Measurements from ENCODE around the gene NFASC.

Gene NFASC

DNA sequence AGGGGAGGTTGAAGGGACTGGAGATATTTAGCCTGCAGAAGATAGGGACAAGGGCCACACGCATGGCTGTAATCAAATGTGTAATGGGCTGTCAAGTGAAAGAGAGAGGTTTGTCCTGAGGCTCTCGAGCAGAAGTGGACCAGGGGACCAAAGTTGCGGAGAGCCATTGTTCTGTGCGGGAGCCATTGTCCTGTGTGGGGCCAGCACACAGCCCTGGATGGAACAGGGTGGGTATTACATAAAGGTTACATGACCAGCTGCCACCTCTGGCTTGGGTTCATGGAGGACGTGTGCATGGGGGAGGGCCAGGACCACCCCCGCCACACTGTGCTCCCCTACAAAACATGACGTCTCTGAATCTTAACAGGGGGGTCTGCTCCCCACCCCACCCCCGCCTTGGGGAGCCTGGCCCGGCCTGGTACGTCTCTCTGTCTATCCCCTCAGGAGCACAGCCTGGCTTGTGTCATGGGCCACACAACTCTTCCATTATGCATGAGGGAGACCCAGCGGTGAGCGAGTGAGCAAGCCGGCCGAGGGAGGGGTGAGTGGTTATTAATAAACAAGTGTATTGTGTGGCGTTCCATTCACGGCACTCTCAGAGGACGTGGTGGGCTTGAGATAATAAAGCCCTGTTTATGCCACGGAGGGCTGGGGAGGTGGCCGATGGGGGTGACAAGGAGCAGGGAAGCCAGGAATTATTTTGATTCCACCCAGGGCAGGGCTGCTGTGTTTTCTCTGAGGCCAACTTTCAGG is at the start of gene NFASC:
TSS of gene NFASC (plus strand) at position 703 of the 753 bp plus-strand sequence. CDS start 73,454 bp downstream, outside the sequence.
- H3K4me3 ChIP-seq (ENCODE audit: low read depth, low read length) = no peak within 1 kb of the TSS

GRCh38 chr1:204821476-204821875 is 49.2 kb upstream of the NFASC start:
- Histone ChIP-seq H3K9me3 (ENCODE audit: control insufficient read depth, insufficient read depth, low read depth, low read length) (no peaks in the 10 kb centered on the region), H3K4me1 (ENCODE audit: control insufficient read depth, insufficient read depth, low read length) (no peaks in the 10 kb centered on the region), H3K4me3 (ENCODE audit: low read depth, low read length) (no peak overlapping the region), H3K27ac (ENCODE audit: low read depth, low read length) (no peak overlapping the region), H3K27me3 (ENCODE audit: control insufficient read depth, insufficient read depth, low read length) (peaks cover 16% of the 10 kb centered on the region; the same call in 1 of the 2 replicates), H3K36me3 (ENCODE audit: control insufficient read depth, insufficient read depth, low read length) (no peaks in the 10 kb centered on the region), H3K9ac (ENCODE audit: low read length) (no peak overlapping the region)

More for the DNA sequence above, at the start of gene NFASC:
- Histone ChIP-seq H3K27me3 (ENCODE audit: control insufficient read depth, insufficient read depth, low read length) (no peaks in the 10 kb centered on the region), H3K36me3 (ENCODE audit: control insufficient read depth, insufficient read depth, low read length) (no peaks in the 10 kb centered on the region), H3K9ac (ENCODE audit: low read length) (no peak within 1 kb of the TSS), H3K9me3 (ENCODE audit: control insufficient read depth, insufficient read depth, low read depth, low read length) (no peaks in the 10 kb centered on the region), H3K4me1 (ENCODE audit: control insufficient read depth, insufficient read depth, low read length) (peaks cover 13% of the 10 kb centered on the region), H3K27ac (ENCODE audit: low read depth, low read length) (no peak within 1 kb of the TSS)

- H3K9ac ChIP-seq (ENCODE audit: low read length) = no peak overlapping the region
- no peak overlapping the region for H3K4me3 ChIP-seq (ENCODE audit: low read depth, low read length)
- H3K36me3 ChIP-seq (ENCODE audit: control insufficient read depth, insufficient read depth, low read length) = no peaks in the 10 kb centered on the region
- H3K27ac ChIP-seq (ENCODE audit: low read depth, low read length) = no peak overlapping the region
- no peaks in the 10 kb centered on the region for H3K9me3 ChIP-seq (ENCODE audit: control insufficient read depth, insufficient read depth, low read depth, low read length)
- H3K27me3 ChIP-seq (ENCODE audit: control insufficient read depth, insufficient read depth, low read length) = peaks cover 16% of the 10 kb centered on the region; the same call in 1 of the 2 replicates
- no peaks in the 10 kb centered on the region for H3K4me1 ChIP-seq (ENCODE audit: control insufficient read depth, insufficient read depth, low read length)
These were observed 48.7 kb upstream of the NFASC start for GRCh38 chr1:204821924-204822323.

- peaks cover 35% of the 10 kb centered on the region for H3K27me3 ChIP-seq (ENCODE audit: control insufficient read depth, insufficient read depth, low read length)
- no peak overlapping the region for H3K9ac ChIP-seq (ENCODE audit: low read length)
- no peak overlapping the region for H3K27ac ChIP-seq (ENCODE audit: low read depth, low read length)
- no peaks in the 10 kb centered on the region for H3K9me3 ChIP-seq (ENCODE audit: control insufficient read depth, insufficient read depth, low read depth, low read length)
- H3K4me1 ChIP-seq (ENCODE audit: control insufficient read depth, insufficient read depth, low read length) = peaks cover 13% of the 10 kb centered on the region
- H3K4me3 ChIP-seq (ENCODE audit: low read depth, low read length) = no peak overlapping the region
- H3K36me3 ChIP-seq (ENCODE audit: control insufficient read depth, insufficient read depth, low read length) = no peaks in the 10 kb centered on the region
These were observed 43.7 kb upstream of the NFASC start for GRCh38 chr1:204826970-204827369.

- Histone ChIP-seq H3K9ac (ENCODE audit: low read length) (no peak overlapping the region), H3K9me3 (ENCODE audit: control insufficient read depth, insufficient read depth, low read depth, low read length) (no peaks in the 10 kb centered on the region), H3K27ac (ENCODE audit: low read depth, low read length) (no peak overlapping the region), H3K4me1 (ENCODE audit: control insufficient read depth, insufficient read depth, low read length) (peaks cover 13% of the 10 kb centered on the region), H3K4me3 (ENCODE audit: low read depth, low read length) (peak overlapping the region; percentile 69), H3K36me3 (ENCODE audit: control insufficient read depth, insufficient read depth, low read length) (no peaks in the 10 kb centered on the region), H3K27me3 (ENCODE audit: control insufficient read depth, insufficient read depth, low read length) (peaks cover 36% of the 10 kb centered on the region)
These were observed 42.3 kb upstream of the NFASC start for GRCh38 chr1:204828352-204828850.

GRCh38 chr1:204829133-204829825 is 41.4 kb upstream of the NFASC start:
- H3K4me3 ChIP-seq (ENCODE audit: low read depth, low read length) = peak overlapping the region; percentile 69
- H3K27me3 ChIP-seq (ENCODE audit: control insufficient read depth, insufficient read depth, low read length) = peaks cover 34% of the 10 kb centered on the region
- H3K27ac ChIP-seq (ENCODE audit: low read depth, low read length) = no peak overlapping the region
- H3K4me1 ChIP-seq (ENCODE audit: control insufficient read depth, insufficient read depth, low read length) = peaks cover 17% of the 10 kb centered on the region
- no peak overlapping the region for H3K9ac ChIP-seq (ENCODE audit: low read length)
- H3K9me3 ChIP-seq (ENCODE audit: control insufficient read depth, insufficient read depth, low read depth, low read length) = no peaks in the 10 kb centered on the region
- no peaks in the 10 kb centered on the region for H3K36me3 ChIP-seq (ENCODE audit: control insufficient read depth, insufficient read depth, low read length)

DNA sequence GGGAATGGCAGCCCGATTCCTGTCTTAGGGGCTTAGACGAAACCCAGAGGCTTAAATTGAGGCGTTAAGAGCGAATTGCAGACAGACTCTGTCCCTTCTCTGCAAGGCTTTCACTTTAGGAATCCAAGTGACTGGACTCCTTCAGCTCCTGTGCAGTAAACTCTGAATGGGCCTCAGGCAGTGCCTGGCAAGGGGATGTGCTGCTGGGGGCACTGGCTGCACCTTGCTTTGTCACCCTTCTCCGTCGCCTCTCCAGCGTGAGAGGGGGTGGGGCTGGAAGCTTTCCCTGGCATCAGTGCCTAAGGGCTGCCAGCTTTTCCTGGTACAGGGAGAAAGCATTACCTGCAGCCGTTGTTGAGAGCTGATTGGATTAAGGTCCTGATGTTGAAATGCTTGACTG is 39.9 kb upstream of the NFASC start:
- Histone ChIP-seq H3K27me3 (ENCODE audit: control insufficient read depth, insufficient read depth, low read length) (peaks cover 23% of the 10 kb centered on the region), H3K4me1 (ENCODE audit: control insufficient read depth, insufficient read depth, low read length) (peaks cover 17% of the 10 kb centered on the region), H3K27ac (ENCODE audit: low read depth, low read length) (no peak overlapping the region), H3K9me3 (ENCODE audit: control insufficient read depth, insufficient read depth, low read depth, low read length) (no peaks in the 10 kb centered on the region), H3K4me3 (ENCODE audit: low read depth, low read length) (no peak overlapping the region), H3K9ac (ENCODE audit: low read length) (no peak overlapping the region), H3K36me3 (ENCODE audit: control insufficient read depth, insufficient read depth, low read length) (no peaks in the 10 kb centered on the region)

- Histone ChIP-seq H3K36me3 (ENCODE audit: control insufficient read depth, insufficient read depth, low read length) (no peaks in the 10 kb centered on the region), H3K9ac (ENCODE audit: low read length) (no peak overlapping the region), H3K27ac (ENCODE audit: low read depth, low read length) (no peak overlapping the region), H3K27me3 (ENCODE audit: control insufficient read depth, insufficient read depth, low read length) (peaks cover 23% of the 10 kb centered on the region), H3K9me3 (ENCODE audit: control insufficient read depth, insufficient read depth, low read depth, low read length) (no peaks in the 10 kb centered on the region), H3K4me3 (ENCODE audit: low read depth, low read length) (no peak overlapping the region), H3K4me1 (ENCODE audit: control insufficient read depth, insufficient read depth, low read length) (peaks cover 17% of the 10 kb centered on the region)
These were observed 39.5 kb upstream of the NFASC start for GRCh38 chr1:204831186-204831585.

GRCh38 chr1:204834336-204834735 is 36.3 kb upstream of the NFASC start:
- H3K27me3 ChIP-seq (ENCODE audit: control insufficient read depth, insufficient read depth, low read length) = peaks cover 9% of the 10 kb centered on the region; the same call in 1 of the 2 replicates
- no peaks in the 10 kb centered on the region for H3K36me3 ChIP-seq (ENCODE audit: control insufficient read depth, insufficient read depth, low read length)
- H3K27ac ChIP-seq (ENCODE audit: low read depth, low read length) = no peak overlapping the region

GRCh38 chr1:204834752-204835151 is 35.9 kb upstream of the NFASC start:
- no peaks in the 10 kb centered on the region for H3K36me3 ChIP-seq (ENCODE audit: control insufficient read depth, insufficient read depth, low read length)
- H3K4me3 ChIP-seq (ENCODE audit: low read depth, low read length) = no peak overlapping the region
- H3K9me3 ChIP-seq (ENCODE audit: control insufficient read depth, insufficient read depth, low read depth, low read length) = no peaks in the 10 kb centered on the region
- no peak overlapping the region for H3K27ac ChIP-seq (ENCODE audit: low read depth, low read length)
- peaks cover 5% of the 10 kb centered on the region; the same call in 1 of the 2 replicates for H3K27me3 ChIP-seq (ENCODE audit: control insufficient read depth, insufficient read depth, low read length)
- H3K9ac ChIP-seq (ENCODE audit: low read length) = no peak overlapping the region
- peaks cover 11% of the 10 kb centered on the region for H3K4me1 ChIP-seq (ENCODE audit: control insufficient read depth, insufficient read depth, low read length)

More at GRCh38 chr1:204834336-204834735, 36.3 kb upstream of the NFASC start:
- Histone ChIP-seq H3K4me3 (ENCODE audit: low read depth, low read length) (no peak overlapping the region), H3K9me3 (ENCODE audit: control insufficient read depth, insufficient read depth, low read depth, low read length) (no peaks in the 10 kb centered on the region), H3K9ac (ENCODE audit: low read length) (no peak overlapping the region), H3K4me1 (ENCODE audit: control insufficient read depth, insufficient read depth, low read length) (peaks cover 12% of the 10 kb centered on the region)

DNA sequence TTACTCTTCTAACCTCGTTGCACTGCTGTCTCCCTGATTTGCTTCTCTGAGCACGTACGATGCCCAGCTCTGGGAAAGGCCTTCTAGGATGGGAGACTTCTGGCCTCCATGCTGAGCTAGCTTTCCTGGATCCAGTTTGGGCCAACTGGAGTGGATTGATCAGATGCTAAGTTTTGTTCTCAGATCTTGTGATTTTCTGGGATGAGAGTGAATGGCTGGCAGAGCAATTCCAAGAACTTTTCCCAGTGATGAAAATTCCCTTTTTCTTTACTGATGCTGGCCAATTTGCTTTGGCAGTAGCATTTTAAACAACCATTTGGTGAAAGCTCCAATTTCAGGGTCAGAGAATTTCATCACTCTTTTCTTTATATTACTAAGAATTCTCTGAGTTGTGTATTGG is 34.9 kb upstream of the NFASC start:
- H3K27me3 ChIP-seq (ENCODE audit: control insufficient read depth, insufficient read depth, low read length) = peaks cover 4% of the 10 kb centered on the region; the same call in 1 of the 2 replicates
- H3K27ac ChIP-seq (ENCODE audit: low read depth, low read length) = no peak overlapping the region
- H3K9me3 ChIP-seq (ENCODE audit: control insufficient read depth, insufficient read depth, low read depth, low read length) = no peaks in the 10 kb centered on the region
- no peak overlapping the region for H3K4me3 ChIP-seq (ENCODE audit: low read depth, low read length)
- peaks cover 7% of the 10 kb centered on the region for H3K4me1 ChIP-seq (ENCODE audit: control insufficient read depth, insufficient read depth, low read length)
- no peak overlapping the region for H3K9ac ChIP-seq (ENCODE audit: low read length)
- H3K36me3 ChIP-seq (ENCODE audit: control insufficient read depth, insufficient read depth, low read length) = no peaks in the 10 kb centered on the region

All from HUES6 (cell line).